Esophagus muscularis mucosa (tissue), 4 donors: Measurements from ENCODE around the gene AFG1L.

Source experiments
- EP300 ChIP-seq: sonication (generic); formaldehyde crosslinking; IDR thresholded peaks from one replicate; pipeline ENCODE4 v1.6.1; 2017; ENCODE audit warnings: antibody characterized with exemption
- POLR2A ChIP-seq: fragments of 450-650 bp; IDR thresholded peaks from one replicate; pipeline ENCODE4 v1.6.1; 2017; ENCODE audit warnings: antibody characterized with exemption, moderate library complexity, mild to moderate bottlenecking, low read depth
- TF ChIP-seq, protein P1 (sequence below), 3 experiments: fragments of 200-600 bp in 2 of 3; fragments of 450-650 bp in 1 of 3; sonication (generic) in 2 of 3; IDR thresholded peaks; one replicate each; pipeline ENCODE4 v1.5.1; 2017 to 2019; ENCODE audit warnings: antibody characterized with exemption in 3 of 3, mild to moderate bottlenecking in 2 of 3, moderate library complexity in 1 of 3

DNA sequence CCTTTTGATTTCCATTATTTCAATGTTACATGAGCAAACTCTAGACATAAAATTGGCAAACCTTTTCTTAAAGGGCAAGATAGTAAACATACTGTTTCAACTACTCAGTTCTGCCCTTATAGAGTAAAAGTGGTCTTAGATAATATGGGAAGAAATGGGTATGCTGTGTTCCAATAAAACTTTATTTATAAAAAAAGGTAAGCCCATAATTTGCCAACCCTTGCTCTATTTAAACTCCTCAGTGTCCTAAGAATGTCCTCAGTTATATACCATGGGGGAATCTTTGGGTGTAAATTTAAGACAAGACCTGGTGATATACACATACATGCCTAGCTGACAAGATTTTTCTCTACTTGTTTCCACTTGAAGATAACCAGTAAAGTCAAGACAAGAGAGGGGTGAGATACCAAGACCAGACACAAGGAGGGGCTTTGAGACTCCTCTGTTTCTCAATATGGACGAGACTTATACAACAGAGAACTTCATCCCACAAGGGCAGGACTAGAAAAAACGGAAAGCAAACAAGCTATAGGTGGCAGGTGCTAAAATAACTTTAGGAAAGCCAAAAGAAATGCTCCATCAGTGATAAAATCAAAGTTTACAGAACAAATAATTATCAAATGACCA, 44.5 kb upstream of the AFG1L start:
- TF ChIP-seq POLR2A (no peak), EP300 (no peak)
- TF ChIP-seq, protein P1, sequence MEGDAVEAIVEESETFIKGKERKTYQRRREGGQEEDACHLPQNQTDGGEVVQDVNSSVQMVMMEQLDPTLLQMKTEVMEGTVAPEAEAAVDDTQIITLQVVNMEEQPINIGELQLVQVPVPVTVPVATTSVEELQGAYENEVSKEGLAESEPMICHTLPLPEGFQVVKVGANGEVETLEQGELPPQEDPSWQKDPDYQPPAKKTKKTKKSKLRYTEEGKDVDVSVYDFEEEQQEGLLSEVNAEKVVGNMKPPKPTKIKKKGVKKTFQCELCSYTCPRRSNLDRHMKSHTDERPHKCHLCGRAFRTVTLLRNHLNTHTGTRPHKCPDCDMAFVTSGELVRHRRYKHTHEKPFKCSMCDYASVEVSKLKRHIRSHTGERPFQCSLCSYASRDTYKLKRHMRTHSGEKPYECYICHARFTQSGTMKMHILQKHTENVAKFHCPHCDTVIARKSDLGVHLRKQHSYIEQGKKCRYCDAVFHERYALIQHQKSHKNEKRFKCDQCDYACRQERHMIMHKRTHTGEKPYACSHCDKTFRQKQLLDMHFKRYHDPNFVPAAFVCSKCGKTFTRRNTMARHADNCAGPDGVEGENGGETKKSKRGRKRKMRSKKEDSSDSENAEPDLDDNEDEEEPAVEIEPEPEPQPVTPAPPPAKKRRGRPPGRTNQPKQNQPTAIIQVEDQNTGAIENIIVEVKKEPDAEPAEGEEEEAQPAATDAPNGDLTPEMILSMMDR (IDR thresholded peaks at IDR 0.05), result no peak
